Gastrocnemius medialis (tissue), 4 donors: Measurements from ENCODE around the gene FKBP6.

Source experiments
- POLR2A ChIP-seq, 2 donors: fragments of 450-650 bp; IDR thresholded peaks; one replicate each; pipeline ENCODE4 v1.6.1; 2017; ENCODE audit warnings: antibody characterized with exemption in 2 of 2, mild to moderate bottlenecking in 2 of 2, moderate library complexity in 2 of 2
- TF ChIP-seq, protein P1 (sequence below), 5 experiments: fragments of 450-650 bp in 3 of 5; fragments of 200-600 bp in 2 of 5; sonication (generic) in 2 of 5; IDR thresholded peaks in 4 of 5; conservative IDR thresholded peaks in 1 of 5; 1 replicate in 4 of 5; 2 replicates in 1 of 5; pipeline ENCODE4 v1.5.1; 2016 to 2019; ENCODE audit warnings: antibody characterized with exemption in 5 of 5, mild to moderate bottlenecking in 3 of 5, moderate library complexity in 3 of 5

DNA sequence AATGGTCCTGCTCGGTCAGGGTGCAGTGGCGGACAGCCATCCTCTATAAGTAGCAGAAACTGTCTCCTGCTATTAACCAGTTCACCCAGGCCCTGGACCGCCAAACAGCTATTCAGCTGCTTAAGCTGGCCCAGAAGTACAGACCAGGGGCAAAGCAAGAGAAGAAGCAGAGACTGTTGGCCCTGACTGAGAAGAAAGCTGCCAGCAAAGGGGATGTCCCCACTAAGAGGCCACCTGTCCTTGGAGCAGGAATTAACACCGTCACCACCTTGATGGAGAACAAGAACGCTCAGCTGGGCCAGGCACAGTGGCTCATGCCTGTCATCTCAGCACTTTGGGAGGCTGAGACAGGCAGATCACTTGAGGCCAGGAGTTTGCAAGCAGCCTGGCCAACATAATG, 13.7 kb upstream of the FKBP6 start:
- TF ChIP-seq, protein P1, sequence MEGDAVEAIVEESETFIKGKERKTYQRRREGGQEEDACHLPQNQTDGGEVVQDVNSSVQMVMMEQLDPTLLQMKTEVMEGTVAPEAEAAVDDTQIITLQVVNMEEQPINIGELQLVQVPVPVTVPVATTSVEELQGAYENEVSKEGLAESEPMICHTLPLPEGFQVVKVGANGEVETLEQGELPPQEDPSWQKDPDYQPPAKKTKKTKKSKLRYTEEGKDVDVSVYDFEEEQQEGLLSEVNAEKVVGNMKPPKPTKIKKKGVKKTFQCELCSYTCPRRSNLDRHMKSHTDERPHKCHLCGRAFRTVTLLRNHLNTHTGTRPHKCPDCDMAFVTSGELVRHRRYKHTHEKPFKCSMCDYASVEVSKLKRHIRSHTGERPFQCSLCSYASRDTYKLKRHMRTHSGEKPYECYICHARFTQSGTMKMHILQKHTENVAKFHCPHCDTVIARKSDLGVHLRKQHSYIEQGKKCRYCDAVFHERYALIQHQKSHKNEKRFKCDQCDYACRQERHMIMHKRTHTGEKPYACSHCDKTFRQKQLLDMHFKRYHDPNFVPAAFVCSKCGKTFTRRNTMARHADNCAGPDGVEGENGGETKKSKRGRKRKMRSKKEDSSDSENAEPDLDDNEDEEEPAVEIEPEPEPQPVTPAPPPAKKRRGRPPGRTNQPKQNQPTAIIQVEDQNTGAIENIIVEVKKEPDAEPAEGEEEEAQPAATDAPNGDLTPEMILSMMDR (IDR thresholded peaks at IDR 0.05 in 4 of 5, conservative IDR thresholded peaks at IDR 0.05 in 1 of 5) = no peak
- no peak for TF ChIP-seq POLR2A (IDR thresholded peaks at IDR 0.05)
